A204.1 (cell line): ENCODE results near the gene FBXL15.

Source experiments
- FAIRE-seq: peaks from 2 replicates; lab custom pipeline; 2012; peaks lifted over from hg19 to GRCh38; lab: Jason Lieb, UNC

Gene FBXL15

GRCh38 chr10:102411341-102412255, 9.0 kb upstream of the FBXL15 start:
- no peak for FAIRE-seq

GRCh38 chr10:102412293-102412692, 8.3 kb upstream of the FBXL15 start:
- FAIRE-seq: no peak

GRCh38 chr10:102413053-102413705, 7.5 kb upstream of the FBXL15 start:
- no peak for FAIRE-seq

DNA sequence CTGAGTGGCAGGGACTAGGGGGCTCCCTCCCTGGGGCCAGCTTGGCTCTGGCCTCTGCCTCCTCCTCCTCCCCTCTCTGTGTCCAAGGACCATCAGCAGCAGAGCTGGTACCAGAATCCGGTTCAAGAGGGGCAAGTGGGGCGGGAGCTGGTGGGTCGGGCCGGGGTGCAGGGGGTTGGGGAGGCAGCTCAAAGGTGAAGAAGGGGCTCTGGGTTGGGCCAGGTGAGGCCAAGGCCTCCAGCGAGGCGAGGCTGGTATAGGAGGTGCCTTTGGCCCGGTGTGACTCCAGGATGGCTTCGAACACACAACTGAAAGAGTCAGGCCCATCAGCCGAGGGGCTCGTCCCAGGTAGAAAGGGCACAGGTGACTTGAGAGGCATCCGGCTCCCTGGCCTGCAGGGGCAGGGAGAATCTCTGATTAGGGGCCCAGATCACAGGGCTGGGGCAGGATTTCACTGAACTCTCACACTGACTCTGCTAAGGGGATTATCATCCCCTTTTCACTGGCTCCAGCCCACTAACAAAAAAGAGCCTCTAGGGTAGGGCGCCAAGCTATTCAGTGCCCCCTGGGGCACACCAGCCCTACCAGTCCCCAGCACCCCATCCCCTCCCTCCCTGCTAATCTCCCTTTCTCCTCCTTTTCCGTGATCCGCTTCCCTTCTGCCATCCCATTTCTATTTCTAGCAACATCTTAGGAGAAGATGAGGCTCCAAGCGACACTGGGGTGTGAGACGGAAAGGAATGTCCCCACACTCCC, 6.7 kb upstream of the FBXL15 start:
- no peak for FAIRE-seq

- no peak for FAIRE-seq
Measured at GRCh38 chr10:102414749-102415148, 5.9 kb upstream of the FBXL15 start.

GRCh38 chr10:102416283-102416682, 4.4 kb upstream of the FBXL15 start:
- no peak for FAIRE-seq

GRCh38 chr10:102416695-102417094, 3.9 kb upstream of the FBXL15 start:
- FAIRE-seq: no peak

GRCh38 chr10:102418622-102419268, 1.9 kb upstream of the FBXL15 start, which contains the start of gene PSD:
TSS of gene PSD (minus strand) at chr10:102418785. CDS start at chr10:102417038, 1,747 bp downstream.
- no peak for FAIRE-seq

- FAIRE-seq: no peak
Measured at GRCh38 chr10:102419269-102420180, 1.1 kb upstream of the FBXL15 start.

DNA sequence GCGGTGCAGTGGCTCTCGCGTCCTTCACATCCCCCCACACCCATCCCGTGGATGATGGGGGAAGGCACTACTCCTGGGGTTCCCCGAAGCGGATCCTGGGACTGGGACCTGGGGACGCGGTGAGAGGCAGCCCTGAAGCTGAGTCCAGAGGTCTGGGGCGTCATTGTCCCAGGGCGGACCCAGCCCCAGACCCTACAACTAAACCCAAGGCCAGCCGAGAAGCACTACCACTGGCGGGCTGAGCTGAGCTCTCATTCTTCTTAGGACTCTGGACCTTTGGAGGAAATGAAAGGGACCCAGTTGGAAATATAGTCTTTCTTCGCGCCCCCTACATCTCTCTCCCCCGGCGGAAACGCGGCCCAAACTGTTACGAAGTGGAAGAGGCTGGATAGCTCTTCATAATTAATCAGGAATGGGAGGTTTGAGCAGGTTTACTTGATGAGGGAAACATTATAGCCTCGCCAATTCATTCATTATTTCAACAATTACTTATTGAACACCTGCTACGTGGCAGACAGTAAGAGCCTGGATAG, 389 bp upstream of the FBXL15 start:
- FAIRE-seq: no peak

GRCh38 chr10:102421507-102421756, 796 bp downstream of the FBXL15 start:
- FAIRE-seq: no peak

DNA sequence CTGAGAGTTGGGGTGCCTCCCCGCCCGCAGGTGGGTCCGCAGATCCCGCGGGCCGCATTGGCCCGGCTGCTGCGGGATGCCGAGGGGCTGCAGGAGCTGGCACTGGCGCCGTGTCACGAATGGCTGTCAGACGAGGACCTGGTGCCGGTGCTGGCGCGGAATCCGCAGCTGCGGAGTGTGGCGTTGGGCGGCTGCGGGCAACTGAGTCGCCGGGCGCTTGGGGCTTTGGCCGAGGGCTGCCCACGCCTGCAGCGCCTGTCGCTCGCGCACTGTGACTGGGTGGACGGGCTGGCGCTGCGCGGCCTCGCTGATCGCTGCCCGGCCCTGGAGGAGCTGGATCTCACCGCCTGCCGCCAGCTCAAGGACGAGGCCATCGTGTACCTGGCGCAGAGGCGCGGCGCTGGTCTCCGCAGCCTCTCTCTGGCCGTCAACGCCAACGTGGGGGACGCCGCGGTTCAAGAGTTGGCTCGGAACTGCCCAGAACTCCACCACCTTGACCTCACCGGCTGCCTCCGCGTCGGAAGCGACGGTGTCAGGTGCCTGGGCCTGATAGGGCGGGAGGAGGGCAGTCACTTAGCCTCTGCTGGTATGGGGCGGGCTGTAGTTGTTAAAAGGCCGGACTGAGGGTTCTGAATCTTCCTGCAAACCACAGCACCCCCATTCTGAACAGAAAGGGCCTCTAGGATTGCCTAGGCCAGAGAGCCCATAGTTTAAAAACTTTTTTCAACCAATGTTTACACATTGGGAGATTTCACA, 1.3 kb downstream of the FBXL15 start:
- no peak for FAIRE-seq

GRCh38 chr10:102422545-102423129, 2.0 kb downstream of the FBXL15 start:
- FAIRE-seq: no peak

DNA sequence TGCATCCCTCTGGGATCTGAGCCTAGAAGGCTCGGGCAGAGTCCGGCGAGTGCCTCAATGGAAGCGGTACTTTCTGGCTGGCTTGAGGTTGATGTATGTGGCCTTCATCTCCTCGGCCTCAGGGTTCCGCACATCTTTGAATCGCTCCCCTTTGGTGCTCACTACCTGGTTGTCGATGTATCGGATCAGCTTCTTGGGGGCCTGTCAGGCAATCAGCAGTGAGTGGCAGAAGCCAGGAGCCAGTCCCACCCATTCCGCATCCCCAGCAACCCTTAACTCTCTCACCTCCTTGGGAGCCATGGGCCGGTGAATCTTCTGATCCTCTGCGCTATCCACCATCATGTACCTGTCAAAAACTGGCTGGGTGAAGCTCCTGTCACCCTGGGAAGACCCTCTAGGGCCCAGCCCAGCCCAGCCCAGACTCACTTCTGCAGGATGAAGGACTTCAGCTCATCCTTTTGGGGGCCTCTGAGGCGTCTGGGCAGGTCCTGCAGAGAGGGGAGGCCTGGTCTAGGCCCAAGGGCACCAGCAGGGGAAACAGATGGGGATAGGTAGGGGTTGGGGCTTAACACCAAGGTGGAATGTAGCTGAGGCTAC, 2.8 kb downstream of the FBXL15 start:
- no peak for FAIRE-seq

- no peak for FAIRE-seq
Measured at GRCh38 chr10:102424145-102424544, 3.5 kb downstream of the FBXL15 start.

DNA sequence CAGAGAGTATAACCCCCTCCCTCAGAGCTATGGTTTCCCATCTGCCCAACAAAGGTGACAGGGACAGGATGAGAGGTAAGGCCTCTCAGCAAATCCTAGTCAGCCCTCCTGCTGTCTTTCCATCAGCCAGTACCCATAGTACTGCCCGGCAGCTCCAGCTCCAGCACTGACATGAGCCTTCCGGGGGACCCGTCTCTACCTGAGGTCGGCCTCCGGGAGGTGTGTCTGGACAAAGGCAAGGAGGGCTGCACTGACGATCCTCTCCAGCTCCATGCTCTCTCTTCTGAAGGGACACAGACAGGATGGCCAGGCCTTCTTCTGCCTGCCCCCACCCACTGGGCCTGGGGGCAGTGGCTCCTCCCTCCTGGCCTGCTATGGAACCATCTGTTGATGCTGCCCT, 4.3 kb downstream of the FBXL15 start:
- no peak for FAIRE-seq

DNA sequence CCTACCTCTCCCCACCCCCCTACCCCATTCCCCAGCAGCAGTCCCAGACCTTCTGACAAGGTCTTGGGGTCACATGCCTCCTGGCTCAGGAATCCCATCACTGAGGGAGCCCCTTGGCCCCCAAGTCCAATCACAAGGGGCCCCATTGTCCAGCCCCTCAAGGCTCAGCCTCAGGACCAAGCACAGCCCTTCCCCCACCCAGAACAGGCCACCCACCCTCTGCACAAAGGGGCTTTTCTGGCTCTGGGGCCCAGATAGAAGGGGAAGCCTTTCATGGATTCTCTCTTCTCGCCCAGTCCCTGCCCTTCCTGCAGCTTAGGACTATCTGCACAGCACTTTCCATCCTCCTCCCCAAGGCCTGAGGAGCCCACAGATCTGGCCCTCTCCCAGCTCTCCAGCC, 4.8 kb downstream of the FBXL15 start:
- FAIRE-seq: no peak

DNA sequence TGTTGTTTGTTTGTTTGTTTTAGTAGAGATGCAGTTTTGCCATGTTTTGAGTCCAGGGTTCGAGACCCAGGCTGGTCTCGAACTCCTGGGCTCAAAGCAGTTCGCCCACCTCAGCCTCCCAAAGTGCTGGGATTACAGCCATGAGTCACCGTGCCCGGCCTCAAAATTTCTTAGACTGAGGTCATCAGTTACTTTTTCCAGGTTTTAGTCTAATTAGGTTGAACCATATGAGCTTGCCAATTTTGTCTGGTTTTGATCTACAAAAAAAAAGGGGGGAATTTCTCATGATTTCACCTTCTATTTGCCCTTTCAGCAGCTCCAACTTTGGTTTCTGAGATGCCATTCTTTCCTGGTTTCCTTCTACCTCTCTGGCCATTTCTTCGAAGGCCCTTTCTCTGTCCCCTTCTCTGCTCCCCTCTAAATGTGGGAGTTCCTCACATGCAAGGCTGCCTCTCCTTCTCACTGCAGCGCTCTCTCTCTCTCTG, 6.2 kb downstream of the FBXL15 start:
- no peak for FAIRE-seq

DNA sequence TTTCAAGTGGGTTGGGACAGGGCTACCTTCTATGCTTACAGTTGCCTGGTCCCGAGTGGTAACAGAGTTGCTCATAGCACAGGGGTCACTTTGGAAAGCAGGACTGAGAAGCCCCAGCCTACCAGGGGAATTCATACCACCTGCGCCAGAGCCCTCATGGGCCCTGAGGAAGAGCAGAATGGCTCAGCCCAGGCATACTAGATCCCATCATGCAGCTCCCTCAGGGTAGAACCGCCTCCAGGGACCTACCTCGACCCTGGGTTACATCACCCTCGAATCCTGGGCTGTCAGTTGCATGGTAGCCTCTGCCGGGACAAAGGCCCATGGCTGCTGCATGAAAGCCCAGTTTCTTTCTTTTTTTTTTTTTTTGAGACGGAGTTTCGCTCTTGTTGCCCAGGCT, 8.8 kb downstream of the FBXL15 start:
- no peak for FAIRE-seq
